ENCODE measurements around the gene CFAP77. TPM values are rescaled to one million over a fixed set of nuclear protein-coding genes. Genes with fewer than 3 reads are reported as not detected.
A peak's percentile ranks its signal among the peaks of the same experiment; 100 is the strongest.

CFAP77 gene
- total RNA-seq, 1 donor from 2014 or later: not detected

DNA sequence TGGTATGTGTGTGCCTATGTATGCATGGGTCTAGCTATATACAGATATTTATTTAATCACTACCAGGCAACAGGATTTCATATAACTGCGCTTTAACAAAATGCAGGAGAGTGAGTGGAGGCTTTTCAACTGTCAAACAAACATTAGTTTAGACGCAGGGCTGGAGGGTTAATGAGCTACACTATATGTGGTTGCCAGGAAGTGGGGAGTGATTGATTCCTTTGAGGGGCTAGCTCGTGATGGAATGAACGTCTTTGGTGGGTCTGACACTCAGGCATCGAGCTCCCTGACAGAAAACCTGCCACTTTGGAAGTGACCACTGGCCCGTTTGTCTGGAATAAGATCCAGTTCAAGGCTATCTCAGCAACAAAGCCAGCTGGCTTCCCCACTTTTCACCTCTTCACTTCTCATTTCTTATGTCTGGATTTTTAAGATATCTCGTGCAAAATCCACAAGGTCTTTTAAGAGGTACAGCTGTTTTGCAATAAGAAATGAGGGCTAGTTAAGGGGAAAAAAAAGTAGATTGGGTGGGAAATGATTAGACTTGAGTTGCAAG, 78.0 kb downstream of the CFAP77 start:
- intact Hi-C loops (cut with micrococcal nuclease): loop anchor here (5.0 kb wide), 1 partner anchor 76 kb away; the partner anchor contains the start of gene CFAP77
- H3K36me3 Mint-ChIP-seq (ENCODE audit: low read depth): no peaks in the 10 kb centered on the region
- peaks cover 15% of the 10 kb centered on the region for H3K4me1 Mint-ChIP-seq (ENCODE audit: low read depth)
- peaks cover 43% of the 10 kb centered on the region for H3K27me3 Mint-ChIP-seq (ENCODE audit: low read depth)
- no peaks in the 10 kb centered on the region for H3K9me3 Mint-ChIP-seq
- H3K27ac Mint-ChIP-seq: peak overlapping the region; percentile 18
- H3K4me3 Mint-ChIP-seq (ENCODE audit: low read depth): peak overlapping the region; percentile 57
- DNase-seq (ENCODE audit: low spot score): no peak

DNA sequence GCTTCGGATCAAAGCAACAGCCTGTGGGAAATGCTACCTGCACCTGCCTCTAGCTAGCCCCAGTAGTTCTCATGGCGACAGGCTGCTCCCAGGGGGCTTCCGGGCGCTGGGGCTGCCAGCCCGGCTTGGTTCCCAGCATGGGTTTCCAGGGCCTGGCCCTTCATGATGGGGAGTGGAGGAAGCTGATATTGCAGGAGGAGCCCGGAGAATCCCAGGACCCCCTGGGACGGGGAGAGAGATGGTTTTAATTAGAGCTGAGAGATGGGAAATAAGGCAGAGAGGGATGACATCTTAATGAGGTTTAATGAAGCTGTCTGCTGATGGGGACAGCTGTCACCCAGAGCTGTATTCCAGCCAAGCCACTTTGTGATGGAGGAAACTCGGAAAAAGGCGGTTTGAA, 78.6 kb downstream of the CFAP77 start:
- H3K4me3 Mint-ChIP-seq (ENCODE audit: low read depth): no peak overlapping the region
- H3K4me1 Mint-ChIP-seq (ENCODE audit: low read depth): peaks cover 15% of the 10 kb centered on the region
- no peak for DNase-seq (ENCODE audit: low spot score)
- H3K9me3 Mint-ChIP-seq: no peaks in the 10 kb centered on the region
- no peak overlapping the region for H3K27ac Mint-ChIP-seq
- H3K27me3 Mint-ChIP-seq (ENCODE audit: low read depth): peaks cover 45% of the 10 kb centered on the region
- no peaks in the 10 kb centered on the region for H3K36me3 Mint-ChIP-seq (ENCODE audit: low read depth)
- intact Hi-C loops (cut with micrococcal nuclease): loop anchor here (5.0 kb wide), 1 partner anchor 76 kb away; the partner anchor contains the start of gene CFAP77

DNA sequence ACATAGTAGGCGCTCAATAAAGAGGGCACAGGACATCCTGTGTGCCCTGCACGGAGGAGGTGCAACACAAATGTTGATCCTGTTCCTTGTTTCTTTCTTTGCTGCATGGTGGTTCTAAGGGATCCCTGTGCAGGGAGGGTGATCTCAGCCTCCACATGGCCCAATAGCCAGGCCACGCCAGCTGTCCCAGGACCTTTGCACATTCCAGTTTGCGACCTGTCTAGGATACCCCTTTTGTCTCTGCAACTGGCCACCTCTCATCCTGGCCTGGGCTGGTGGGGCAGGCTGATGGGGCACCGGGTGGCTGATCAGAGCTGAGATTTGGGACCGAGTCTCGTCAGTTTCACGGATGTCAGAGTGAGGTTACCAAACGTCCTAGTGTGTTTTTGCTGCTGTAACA, 79.5 kb downstream of the CFAP77 start:
- no peak for DNase-seq (ENCODE audit: low spot score)
- peaks cover 45% of the 10 kb centered on the region for H3K27me3 Mint-ChIP-seq (ENCODE audit: low read depth)
- no peaks in the 10 kb centered on the region for H3K36me3 Mint-ChIP-seq (ENCODE audit: low read depth)
- H3K4me1 Mint-ChIP-seq (ENCODE audit: low read depth): peaks cover 15% of the 10 kb centered on the region
- no peak overlapping the region for H3K27ac Mint-ChIP-seq
- no peaks in the 10 kb centered on the region for H3K9me3 Mint-ChIP-seq
- no peak overlapping the region for H3K4me3 Mint-ChIP-seq (ENCODE audit: low read depth)
- intact Hi-C loops (cut with micrococcal nuclease): loop anchor here (5.0 kb wide), 1 partner anchor 77 kb away; the partner anchor contains the start of gene CFAP77

DNA sequence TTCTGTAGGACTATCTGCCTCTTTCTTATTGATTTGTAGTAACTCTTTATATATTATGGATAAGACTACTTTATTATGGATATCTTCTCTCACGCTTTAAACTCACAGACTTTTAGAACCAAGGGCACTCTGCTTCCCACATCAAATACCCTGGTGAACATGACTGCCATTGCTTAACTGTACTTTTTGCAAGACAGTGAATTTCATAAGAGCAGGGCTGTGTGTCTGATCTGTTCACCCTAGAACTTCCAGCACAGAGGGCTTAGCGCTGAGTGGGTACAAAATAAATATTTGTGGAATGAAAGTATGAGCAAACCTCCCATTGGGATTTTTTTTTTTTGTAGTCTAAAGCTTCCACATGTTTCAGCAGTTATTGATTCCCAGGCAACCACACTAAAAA, 84.8 kb downstream of the CFAP77 start:
- no peak overlapping the region for H3K4me3 Mint-ChIP-seq (ENCODE audit: low read depth)
- no peaks in the 10 kb centered on the region for H3K4me1 Mint-ChIP-seq (ENCODE audit: low read depth)
- intact Hi-C loops (cut with micrococcal nuclease): no loop called here
- no peak overlapping the region for H3K27ac Mint-ChIP-seq
- H3K27me3 Mint-ChIP-seq (ENCODE audit: low read depth): peaks cover 20% of the 10 kb centered on the region
- no peaks in the 10 kb centered on the region for H3K36me3 Mint-ChIP-seq (ENCODE audit: low read depth)
- no peaks in the 10 kb centered on the region for H3K9me3 Mint-ChIP-seq
- DNase-seq (ENCODE audit: low spot score): no peak

GRCh38 chr9:132497731-132498130, 87.7 kb downstream of the CFAP77 start:
- H3K9me3 Mint-ChIP-seq: no peaks in the 10 kb centered on the region
- intact Hi-C loops (cut with micrococcal nuclease): no loop called here
- H3K4me3 Mint-ChIP-seq (ENCODE audit: low read depth): no peak overlapping the region
- no peaks in the 10 kb centered on the region for H3K36me3 Mint-ChIP-seq (ENCODE audit: low read depth)
- H3K27ac Mint-ChIP-seq: no peak overlapping the region
- DNase-seq (ENCODE audit: low spot score): no peak
- peaks cover 10% of the 10 kb centered on the region for H3K27me3 Mint-ChIP-seq (ENCODE audit: low read depth)
- H3K4me1 Mint-ChIP-seq (ENCODE audit: low read depth): no peaks in the 10 kb centered on the region

DNA sequence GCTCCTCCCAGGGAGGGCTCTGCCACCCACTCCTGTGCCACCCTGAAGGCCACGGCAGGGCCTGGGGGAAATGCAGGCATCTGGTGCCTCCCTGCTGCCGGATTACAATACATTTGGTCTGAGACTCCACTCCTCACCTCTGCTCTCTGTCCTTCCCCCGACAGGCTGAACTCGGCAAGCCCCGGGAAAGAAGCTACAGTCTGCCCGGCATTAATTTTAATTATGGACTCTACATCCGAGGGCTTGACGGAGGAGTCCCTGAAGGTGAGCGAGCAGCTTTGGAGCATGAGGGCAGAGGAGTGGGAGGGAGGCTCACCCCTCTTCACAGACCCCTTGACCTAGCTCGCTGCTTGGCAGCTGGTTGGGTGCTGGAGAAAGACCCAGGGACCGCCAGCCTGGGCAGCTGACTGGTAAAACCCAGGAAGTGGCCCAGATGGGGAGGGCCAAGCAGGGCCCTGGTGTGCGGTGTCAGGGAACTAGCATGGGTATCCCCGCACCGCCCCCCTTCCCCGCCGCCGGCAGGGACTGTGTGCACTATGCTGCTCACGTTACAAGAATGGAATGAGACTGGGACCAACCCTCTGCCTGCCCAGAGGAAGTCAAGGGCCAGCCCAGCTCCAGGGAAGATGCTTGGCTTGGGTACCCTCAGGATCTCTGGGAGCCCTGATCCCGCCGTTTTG, 88.7 kb downstream of the CFAP77 start:
- Mint-ChIP-seq H3K36me3 (ENCODE audit: low read depth) (no peaks in the 10 kb centered on the region), H3K27me3 (ENCODE audit: low read depth) (peaks cover 8% of the 10 kb centered on the region), H3K4me1 (ENCODE audit: low read depth) (no peaks in the 10 kb centered on the region), H3K27ac (no peak overlapping the region), H3K4me3 (ENCODE audit: low read depth) (no peak overlapping the region), H3K9me3 (no peaks in the 10 kb centered on the region)
- intact Hi-C loops (cut with micrococcal nuclease): no loop called here
- DNase-seq (ENCODE audit: low spot score): no peak

DNA sequence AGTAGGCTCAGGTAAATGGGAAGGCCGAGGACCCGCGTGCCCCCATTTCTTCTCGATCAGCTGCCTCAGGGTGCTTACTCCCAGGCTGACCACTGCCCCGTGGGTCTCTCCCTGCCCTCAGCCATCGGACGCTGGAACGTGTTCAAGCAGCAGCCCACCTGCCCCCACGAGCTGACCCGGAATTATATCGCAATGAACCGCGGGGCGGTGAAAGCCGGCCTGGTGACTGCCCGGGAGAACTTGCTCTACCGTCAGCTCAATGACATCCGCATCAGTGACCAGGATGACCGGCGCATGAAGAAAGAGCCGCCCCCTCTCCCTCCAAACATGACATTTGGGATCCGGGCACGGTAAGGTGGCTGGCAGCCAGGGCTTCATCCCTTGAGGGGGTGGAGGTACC, 89.2 kb downstream of the CFAP77 start:
- intact Hi-C loops (cut with micrococcal nuclease): no loop called here
- no peak for DNase-seq (ENCODE audit: low spot score)
- Mint-ChIP-seq H3K9me3 (no peaks in the 10 kb centered on the region), H3K4me3 (ENCODE audit: low read depth) (no peak overlapping the region), H3K27me3 (ENCODE audit: low read depth) (peaks cover 4% of the 10 kb centered on the region), H3K4me1 (ENCODE audit: low read depth) (no peaks in the 10 kb centered on the region), H3K36me3 (ENCODE audit: low read depth) (no peaks in the 10 kb centered on the region), H3K27ac (no peak overlapping the region)

DNA sequence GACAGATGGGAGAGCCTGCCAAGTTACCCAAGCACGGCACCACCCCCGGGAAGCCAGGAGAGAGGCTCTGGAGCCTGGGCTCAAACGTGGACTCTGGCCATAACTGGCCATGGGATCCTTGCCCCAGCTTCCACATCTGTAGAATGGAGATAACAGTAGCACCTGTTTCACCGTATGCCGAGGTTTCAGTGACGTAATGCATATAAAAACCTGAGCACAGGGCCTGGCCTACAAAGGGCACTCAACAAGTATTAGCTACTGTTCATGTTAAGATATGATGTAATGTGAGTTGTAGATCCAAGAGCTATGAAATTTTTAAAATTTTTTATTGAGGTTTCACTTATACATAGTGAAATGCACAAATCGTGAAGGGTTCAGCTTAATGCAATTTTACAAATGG, 90.2 kb downstream of the CFAP77 start:
- intact Hi-C loops (cut with micrococcal nuclease): no loop called here
- peaks cover 3% of the 10 kb centered on the region for H3K27me3 Mint-ChIP-seq (ENCODE audit: low read depth)
- no peaks in the 10 kb centered on the region for H3K9me3 Mint-ChIP-seq
- H3K4me1 Mint-ChIP-seq (ENCODE audit: low read depth): no peaks in the 10 kb centered on the region
- DNase-seq (ENCODE audit: low spot score): no peak
- no peak overlapping the region for H3K4me3 Mint-ChIP-seq (ENCODE audit: low read depth)
- no peak overlapping the region for H3K27ac Mint-ChIP-seq
- no peaks in the 10 kb centered on the region for H3K36me3 Mint-ChIP-seq (ENCODE audit: low read depth)

GRCh38 chr9:132502480-132502879, 92.5 kb downstream of the CFAP77 start:
- Mint-ChIP-seq H3K27me3 (ENCODE audit: low read depth) (peaks cover under 1% of the 10 kb centered on the region), H3K36me3 (ENCODE audit: low read depth) (no peaks in the 10 kb centered on the region), H3K4me3 (ENCODE audit: low read depth) (no peak overlapping the region), H3K9me3 (no peaks in the 10 kb centered on the region), H3K4me1 (ENCODE audit: low read depth) (peaks cover 7% of the 10 kb centered on the region), H3K27ac (no peak overlapping the region)
- intact Hi-C loops (cut with micrococcal nuclease): no loop called here
- DNase-seq (ENCODE audit: low spot score): no peak

- no peak for DNase-seq (ENCODE audit: low spot score)
- Mint-ChIP-seq H3K9me3 (no peaks in the 10 kb centered on the region), H3K4me1 (ENCODE audit: low read depth) (peaks cover 8% of the 10 kb centered on the region), H3K4me3 (ENCODE audit: low read depth) (no peak overlapping the region), H3K27ac (no peak overlapping the region), H3K36me3 (ENCODE audit: low read depth) (no peaks in the 10 kb centered on the region), H3K27me3 (ENCODE audit: low read depth) (peaks cover 4% of the 10 kb centered on the region)
- intact Hi-C loops (cut with micrococcal nuclease): no loop called here
Measured at GRCh38 chr9:132503116-132503515, 93.1 kb downstream of the CFAP77 start.

- intact Hi-C loops (cut with micrococcal nuclease): no loop called here
- DNase-seq (ENCODE audit: low spot score): no peak
- no peaks in the 10 kb centered on the region for H3K9me3 Mint-ChIP-seq
- no peak overlapping the region for H3K4me3 Mint-ChIP-seq (ENCODE audit: low read depth)
- no peak overlapping the region for H3K27ac Mint-ChIP-seq
- H3K4me1 Mint-ChIP-seq (ENCODE audit: low read depth): peaks cover 8% of the 10 kb centered on the region
- peaks cover 4% of the 10 kb centered on the region for H3K27me3 Mint-ChIP-seq (ENCODE audit: low read depth)
- no peaks in the 10 kb centered on the region for H3K36me3 Mint-ChIP-seq (ENCODE audit: low read depth)
Measured at GRCh38 chr9:132504488-132504887, 94.5 kb downstream of the CFAP77 start.

- no peak for DNase-seq (ENCODE audit: low spot score)
- intact Hi-C loops (cut with micrococcal nuclease): loop anchor here (2.0 to 5.0 kb wide), 2 partner anchors 94 to 295 kb away; partner anchors contain the start of gene CFAP77
- Mint-ChIP-seq H3K27ac (no peak overlapping the region), H3K36me3 (ENCODE audit: low read depth) (no peaks in the 10 kb centered on the region), H3K4me3 (ENCODE audit: low read depth) (no peak overlapping the region), H3K27me3 (ENCODE audit: low read depth) (peaks cover 4% of the 10 kb centered on the region), H3K4me1 (ENCODE audit: low read depth) (peaks cover 8% of the 10 kb centered on the region), H3K9me3 (no peaks in the 10 kb centered on the region)
Measured at GRCh38 chr9:132505991-132506655, 96.1 kb downstream of the CFAP77 start.

Measured in activated T-helper 2 cell treated with anti-CD3 and anti-CD28 coated beads, Interferon-gamma antibody, Interleukin-2, Interleukin-4, amounts not matched to agents 10 μg/mL and 5 μg/mL and 100 μg/mL, durations not matched to agents 14 hours and 24 hours and 36 hours (primary cell).